OCI-LY1 (cell line): ENCODE data around the gene RAD51B.

ENCODE experiments used
- EZH2 ChIP-seq: fragments of 200-600 bp; sonication (generic), shearing (Covaris generic); IDR thresholded peaks from 2 replicates; pipeline ENCODE4 v1.8.0; 2017; ENCODE audit warnings: borderline replicate concordance, mixed run types, mild to moderate bottlenecking, antibody characterized with exemption, low read length, moderate library complexity, mixed read lengths
- TF ChIP-seq, protein P1 (sequence below): fragments of 200-600 bp; sonication (generic), shearing (Covaris generic); IDR thresholded peaks from 2 replicates; pipeline ENCODE4 v1.5.1; 2017; ENCODE audit warnings: mild to moderate bottlenecking, antibody characterized with exemption, low read length, moderate library complexity, mixed read lengths

- TF ChIP-seq, protein P1, sequence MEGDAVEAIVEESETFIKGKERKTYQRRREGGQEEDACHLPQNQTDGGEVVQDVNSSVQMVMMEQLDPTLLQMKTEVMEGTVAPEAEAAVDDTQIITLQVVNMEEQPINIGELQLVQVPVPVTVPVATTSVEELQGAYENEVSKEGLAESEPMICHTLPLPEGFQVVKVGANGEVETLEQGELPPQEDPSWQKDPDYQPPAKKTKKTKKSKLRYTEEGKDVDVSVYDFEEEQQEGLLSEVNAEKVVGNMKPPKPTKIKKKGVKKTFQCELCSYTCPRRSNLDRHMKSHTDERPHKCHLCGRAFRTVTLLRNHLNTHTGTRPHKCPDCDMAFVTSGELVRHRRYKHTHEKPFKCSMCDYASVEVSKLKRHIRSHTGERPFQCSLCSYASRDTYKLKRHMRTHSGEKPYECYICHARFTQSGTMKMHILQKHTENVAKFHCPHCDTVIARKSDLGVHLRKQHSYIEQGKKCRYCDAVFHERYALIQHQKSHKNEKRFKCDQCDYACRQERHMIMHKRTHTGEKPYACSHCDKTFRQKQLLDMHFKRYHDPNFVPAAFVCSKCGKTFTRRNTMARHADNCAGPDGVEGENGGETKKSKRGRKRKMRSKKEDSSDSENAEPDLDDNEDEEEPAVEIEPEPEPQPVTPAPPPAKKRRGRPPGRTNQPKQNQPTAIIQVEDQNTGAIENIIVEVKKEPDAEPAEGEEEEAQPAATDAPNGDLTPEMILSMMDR, result no peak
- no peak for TF ChIP-seq EZH2
Measured at GRCh38 chr14:68040633-68041369, 221.2 kb downstream of the RAD51B start.
